ENCODE results near the gene DRAM1.

GRCh38 chr12:101948365-101948764 lies 71.0 kb downstream of the DRAM1 start:
- no peak for TF ChIP-seq EP300 (IDR thresholded peaks at IDR 0.05)
- no peak for TF ChIP-seq CTCF (IDR thresholded peaks at IDR 0.05)
